HG02759 (cell line): ENCODE measurements around the gene NRAS.
"Not testable (repeated sequence)": the region's sequence is repeated elsewhere in the genome, so short reads cannot be mapped to it uniquely, and the experiment has no call there.

Experiments
- ATAC-seq: cut with Tn5 transposase; IDR thresholded peaks from one replicate; pipeline ENCODE4 v1.9.1; 2021; ENCODE audit warnings: mild to moderate bottlenecking, moderate library complexity; ENCODE audit not compliant: unreplicated experiment

Gene NRAS

DNA sequence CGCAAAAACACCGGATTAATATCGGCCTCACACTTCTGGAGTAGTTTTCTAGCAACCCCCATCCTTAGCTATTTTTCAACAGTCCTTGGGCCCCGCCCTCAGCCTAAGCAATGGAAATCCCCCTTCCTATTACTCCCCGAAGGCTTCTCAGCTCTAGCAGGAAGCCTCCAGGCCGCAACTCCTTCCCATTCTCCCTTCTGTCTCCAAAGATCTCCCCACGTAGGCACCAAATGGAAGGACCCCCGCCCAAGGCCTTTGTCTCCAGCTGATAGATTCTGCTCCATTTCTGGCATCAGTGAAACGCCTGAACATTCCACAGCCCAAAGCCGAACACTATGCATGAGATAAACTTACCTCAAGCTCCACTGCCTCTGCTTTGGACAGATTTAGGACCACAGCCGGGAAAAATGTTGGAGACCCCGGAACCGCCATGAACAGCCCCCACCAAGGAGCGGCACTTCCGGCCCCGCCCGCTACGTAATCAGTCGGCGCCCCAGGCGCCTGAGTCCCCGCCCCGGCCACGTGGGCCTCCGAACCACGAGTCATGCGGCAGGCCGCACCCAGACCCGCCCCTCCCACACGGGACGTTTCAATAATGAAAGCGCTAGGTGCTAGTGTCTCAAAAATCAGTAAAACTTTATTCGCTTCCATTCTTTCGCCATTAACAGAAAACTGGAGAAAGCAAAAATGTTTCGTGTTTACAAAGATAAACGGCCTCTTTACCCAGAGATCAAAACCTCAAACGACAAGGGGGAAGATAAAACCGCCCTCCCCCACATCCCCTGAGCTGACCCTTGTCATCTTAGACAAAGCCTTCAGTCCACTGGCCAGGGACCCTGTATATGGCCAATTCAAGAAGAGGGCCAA is at the start of gene NRAS:
NRAS (minus strand) TSS at position 468 of the 867 bp plus-strand sequence. CDS start 611 bp downstream, outside the sequence.
- peak; percentile 97 for ATAC-seq

DNA sequence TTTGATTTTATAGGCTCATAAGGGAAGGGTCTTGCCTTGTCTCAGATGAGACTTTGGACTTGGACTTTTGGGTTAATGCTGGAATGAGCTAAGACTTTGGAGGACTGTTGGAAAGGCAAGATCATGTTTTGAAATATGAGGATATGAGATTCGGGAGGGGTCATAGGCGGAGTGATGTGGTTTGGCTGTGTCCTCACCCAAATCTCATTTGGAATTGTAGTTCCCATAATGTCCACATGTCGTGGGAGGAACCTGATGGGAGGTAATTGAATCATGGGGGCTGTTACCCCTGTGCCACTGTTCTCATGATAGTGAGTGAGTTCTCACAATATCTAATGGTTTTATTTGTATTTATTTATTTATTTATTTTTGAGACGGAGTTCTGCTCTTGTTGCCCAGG is 48.1 kb upstream of the NRAS start:
- no peak for ATAC-seq

DNA sequence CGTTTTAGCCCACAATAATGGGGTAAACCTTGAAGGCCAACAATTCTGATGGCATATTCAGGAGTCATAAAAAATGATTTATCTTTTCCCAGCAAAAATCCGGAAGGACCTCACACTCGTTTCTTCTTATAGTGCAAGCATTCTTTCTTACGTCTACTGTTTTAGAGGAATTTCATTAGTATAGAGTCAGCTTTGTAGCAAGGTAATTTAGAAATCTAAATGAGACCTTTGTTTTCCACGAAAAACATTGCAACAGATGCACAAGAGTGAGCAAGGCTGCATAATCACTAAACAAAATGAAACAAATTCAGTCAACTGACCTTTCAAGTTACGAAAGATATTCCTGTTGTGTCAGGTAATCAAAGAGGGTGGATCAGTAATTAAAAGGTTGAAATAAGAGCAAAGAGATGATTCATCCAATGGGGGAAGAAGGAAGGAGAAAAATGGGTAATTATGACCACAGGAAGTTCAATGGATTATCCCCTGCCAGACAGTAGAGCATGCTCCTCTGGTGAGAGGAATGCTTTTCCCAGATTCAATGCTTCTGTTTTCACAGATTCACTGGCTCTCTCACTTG is 41.8 kb upstream of the NRAS start:
- no peak for ATAC-seq

DNA sequence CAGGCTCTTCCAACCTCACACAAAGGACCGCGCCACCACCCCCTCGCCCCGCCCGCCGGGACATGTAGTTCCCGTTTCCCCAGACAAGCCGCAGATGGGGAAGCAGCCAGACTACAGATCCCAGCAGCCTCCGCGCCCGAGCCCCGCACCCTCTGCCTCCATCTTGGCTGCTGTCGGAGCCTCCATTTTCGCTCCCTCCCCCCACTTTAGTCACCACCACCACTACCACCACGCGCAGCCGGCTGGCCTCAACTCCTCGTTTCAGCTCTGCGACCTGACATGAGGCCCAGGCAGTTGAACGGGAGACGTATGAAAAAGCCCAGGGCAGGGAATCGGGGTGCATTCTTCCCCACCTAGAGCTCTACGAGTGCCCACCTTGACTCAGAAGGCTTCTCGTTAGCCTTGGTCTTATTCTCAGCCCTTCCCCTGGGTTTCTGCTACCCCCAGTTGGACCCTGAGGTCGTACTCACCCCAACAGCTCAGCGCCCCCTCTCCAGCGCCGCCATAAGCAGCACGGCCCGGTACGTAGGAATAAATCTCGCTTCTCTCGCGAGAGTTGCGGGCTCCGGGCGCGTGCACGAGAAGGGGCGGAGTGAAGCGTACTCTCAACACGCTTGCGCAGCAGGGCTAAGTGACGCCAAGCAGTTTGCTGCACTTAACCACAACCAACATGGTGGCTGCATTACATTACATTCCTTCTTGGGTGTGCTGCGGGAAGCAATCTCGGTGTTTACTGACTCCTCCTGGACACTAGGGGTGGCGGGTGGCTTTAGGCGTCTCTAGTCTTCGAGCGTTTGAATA is 41.1 kb upstream of the NRAS start, which contains the start of gene CSDE1:
CSDE1 (minus strand) TSS at position 530 of the 801 bp plus-strand sequence. CDS start 18,094 bp downstream, outside the sequence.
- peak; percentile 84 for ATAC-seq

DNA sequence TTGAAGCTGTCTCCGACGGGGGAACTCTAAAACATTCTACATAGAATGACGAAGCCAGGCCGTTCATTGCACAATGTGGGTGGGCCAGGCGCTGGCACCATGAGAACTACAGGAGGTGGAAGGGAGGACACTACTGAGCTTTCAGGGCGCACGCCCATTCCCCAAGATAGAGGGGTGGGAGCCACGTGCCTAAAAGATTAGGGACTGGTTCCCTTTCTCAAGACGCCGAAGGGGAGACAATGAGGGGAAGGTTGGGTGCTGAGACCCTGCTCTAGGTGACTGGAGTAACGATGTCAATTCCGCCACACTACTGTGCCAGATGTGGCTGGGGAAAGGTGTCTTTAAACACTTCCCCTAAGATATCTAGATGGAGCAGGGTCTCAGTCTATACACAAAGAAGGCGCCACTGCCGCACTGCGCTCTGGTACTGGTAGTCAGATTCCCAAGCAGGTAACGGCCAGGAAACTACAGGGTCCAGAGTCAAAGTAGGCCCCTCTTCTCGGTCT is 40.4 kb upstream of the NRAS start:
- no peak for ATAC-seq

DNA sequence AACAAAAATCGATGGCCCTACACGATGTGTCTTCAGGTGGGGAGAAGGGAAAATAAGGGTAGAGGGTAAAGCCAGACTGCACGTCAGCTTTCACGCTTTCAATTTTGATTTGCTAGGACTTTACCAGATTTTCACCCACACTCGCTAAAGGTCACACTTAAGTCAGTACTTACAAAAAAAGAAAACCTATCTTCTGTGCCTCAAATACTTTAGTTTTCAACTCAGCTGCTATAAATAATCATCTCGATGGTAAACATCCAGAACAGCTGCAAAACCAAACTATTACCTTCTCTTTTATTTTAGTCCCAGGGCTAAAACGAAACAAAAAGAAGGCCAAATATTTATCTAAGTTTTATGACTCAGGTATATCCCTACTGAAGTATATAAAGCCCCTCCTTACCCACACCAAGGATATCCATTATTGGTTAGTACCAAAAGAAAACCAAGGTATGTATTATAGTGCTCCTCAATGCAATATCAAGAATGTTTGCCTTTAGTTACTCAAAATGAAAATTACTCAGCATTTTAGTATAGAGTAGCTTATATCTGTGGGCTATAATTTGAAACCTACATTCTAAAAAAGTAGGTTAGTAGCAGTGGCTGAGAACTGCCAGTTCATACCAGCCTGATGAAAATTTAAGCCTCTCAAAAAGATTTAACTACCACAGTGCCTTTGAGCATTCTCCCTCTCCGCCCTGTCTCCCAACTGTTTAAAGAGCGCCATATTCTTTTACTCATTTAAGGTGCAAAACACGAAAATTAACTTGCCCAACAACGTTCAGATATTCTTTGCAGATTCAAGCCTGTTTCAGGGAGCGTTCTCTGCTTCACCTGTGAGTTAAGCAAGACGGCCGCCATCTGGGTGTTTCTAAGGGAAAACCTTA is 39.7 kb upstream of the NRAS start:
- peak; percentile 38 for ATAC-seq

DNA sequence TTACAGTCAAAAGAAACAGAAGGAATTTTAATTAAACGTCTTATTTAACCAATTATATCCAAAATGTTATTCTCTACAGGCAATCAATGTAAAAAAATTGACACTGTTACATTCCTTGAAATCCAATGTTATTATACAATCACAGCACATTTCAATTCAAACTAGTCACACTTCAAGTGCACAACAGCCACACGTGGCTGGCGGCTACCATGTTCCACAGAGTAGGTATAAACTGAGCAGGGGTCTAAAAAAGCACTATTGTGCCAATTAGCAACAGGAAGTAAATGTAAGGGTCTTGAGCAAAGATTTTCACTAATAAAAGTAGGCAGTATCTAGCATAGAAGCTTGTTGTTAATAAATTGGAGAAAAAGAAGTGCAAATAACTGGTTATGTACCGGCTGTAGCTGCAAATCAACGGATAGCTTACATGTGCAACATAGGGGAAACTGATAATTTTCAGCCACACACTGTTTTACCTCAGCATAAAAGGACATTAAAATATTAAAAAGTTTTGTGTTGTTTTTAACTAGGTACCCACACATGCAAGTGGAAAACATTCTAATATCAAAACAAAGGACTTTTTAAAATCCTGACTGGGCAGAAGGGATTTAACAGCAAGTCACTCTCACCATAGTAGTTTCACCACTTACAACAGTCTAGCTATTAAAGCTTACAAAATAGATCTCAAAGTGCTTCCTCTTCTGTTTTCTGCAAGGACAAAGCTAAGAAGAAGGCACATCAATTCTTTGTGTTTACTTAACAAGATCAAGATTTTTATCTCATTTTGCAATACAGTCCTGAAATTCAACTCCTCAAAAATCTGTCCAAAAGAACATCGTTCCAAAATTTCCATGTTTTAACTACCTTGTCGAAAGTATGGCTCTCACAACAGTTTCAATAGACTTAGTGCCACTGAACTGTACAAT is 38.7 kb upstream of the NRAS start:
- ATAC-seq: no peak

DNA sequence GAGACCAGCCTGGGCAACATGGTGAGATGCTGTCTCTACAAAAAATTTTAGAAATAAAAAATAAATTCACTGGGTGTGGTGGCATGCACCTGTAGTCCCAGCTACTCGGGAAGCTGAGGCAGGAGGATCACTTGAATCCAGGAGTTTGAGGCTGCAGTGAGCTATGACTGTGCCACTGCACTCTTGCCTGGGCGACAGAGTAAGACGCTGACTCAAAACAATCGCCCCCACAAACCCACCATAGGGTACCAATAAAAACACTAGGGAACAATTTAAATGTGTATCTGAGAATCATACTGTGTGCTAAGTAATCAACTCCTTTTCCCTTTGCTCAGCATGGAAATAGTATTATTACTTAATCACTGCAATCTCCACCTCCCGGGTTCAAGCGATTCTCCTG is 37.1 kb upstream of the NRAS start:
- not testable (repeated sequence) for ATAC-seq

DNA sequence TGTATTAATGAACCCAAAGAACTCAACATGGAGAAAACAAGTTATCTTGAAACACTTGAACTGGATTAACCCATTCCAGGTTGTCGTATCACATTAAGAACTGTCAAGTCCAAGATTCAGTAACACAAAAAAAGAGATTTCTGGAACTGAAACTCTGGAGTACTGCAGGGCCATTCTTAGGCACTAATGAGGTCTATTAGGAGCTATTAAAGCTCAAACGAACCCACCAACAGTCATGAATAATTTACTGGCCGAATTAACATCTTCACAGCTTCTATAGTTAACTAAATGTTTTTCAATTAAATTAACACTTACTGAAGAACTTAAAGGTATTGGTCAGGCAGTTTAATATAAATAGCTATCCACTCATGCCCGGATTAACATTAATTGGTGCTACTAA is 36.6 kb upstream of the NRAS start:
- ATAC-seq: no peak

DNA sequence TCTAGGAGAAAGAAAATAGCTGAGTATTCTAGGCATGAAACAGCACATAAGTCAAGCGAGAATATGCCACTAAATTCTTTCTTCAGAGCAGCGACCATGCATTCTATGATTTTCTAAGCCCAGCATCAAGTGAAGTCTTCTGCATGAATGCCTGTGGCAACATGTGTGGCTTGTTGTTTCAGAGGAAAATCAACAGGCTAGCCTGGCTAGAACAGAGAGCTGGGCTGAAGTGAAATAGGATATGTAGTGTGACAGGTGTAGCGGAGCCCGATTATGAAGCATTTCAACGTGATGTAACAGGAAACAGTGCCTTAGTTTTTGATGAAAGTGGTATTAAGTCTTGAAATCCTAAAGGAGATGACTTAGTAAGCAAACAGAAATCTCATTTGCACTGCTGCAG is 34.2 kb upstream of the NRAS start:
- ATAC-seq: no peak

DNA sequence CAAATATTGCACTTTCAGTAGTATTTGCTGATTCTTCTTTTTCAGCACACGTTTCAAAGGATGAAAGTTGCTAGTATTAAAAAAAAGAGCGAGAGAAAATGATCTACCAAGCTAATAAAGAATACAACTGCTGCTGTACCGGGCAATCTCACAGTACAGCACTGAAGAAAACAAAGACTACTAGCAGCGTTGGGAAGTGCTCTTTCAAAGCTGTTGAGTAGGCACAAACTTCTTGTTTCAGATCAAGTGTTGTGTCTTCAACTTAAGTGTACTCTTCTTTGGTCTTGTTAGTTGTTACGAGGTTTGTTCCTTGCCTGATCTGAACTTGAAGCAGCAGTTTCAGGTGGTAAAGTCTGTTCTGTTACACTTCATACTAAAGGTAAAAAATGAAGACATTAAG is 33.3 kb upstream of the NRAS start:
- ATAC-seq: no peak

DNA sequence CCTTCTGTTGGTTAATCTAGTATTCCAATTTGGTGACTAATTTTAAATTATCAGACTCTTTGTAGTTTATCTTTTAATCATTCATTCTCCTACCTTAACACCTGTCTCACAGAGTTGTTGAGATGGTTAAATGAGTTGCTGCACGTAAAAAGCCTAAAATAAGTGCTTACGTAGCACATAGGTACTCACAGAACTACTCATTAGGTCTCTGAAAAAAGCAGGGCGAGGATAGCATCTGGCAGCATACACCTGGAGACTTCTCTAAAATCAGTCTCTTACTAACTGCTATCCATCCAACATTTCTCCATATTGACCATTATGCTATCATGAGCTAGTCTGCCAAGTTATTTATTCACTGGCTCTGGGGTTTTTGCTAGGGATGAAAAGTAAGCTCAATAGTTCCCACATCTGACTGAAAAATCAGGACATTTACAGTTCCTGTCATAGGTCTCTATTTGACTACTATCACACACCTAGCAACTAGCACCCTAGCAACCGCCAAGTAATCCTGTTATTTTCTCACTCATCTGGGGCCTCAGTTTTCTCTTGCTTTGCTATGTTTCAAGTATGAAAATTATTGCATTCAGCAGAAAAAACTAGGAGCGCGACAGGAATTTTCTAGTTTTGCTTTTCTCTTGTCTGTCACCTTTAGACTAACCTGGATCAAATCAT is 30.0 kb upstream of the NRAS start:
- peak; percentile 49 for ATAC-seq

DNA sequence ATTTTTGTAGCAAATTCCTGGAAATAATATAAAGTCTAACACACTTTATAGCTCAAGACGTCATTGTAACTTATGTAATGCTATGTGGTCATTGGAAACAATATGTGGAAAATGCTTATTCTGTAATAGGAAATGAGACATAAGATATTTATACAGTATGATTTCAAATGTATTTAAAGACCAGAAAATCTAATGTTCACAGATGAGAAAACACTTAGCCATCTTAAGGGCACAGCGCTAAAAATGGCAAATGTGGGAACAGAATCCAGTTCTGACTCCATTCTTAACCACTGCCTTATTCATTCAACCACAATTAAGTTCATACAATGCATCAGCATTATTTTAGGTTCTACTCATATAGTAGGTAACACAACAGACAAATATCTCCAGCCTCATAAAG is 28.7 kb upstream of the NRAS start:
- no peak for ATAC-seq

DNA sequence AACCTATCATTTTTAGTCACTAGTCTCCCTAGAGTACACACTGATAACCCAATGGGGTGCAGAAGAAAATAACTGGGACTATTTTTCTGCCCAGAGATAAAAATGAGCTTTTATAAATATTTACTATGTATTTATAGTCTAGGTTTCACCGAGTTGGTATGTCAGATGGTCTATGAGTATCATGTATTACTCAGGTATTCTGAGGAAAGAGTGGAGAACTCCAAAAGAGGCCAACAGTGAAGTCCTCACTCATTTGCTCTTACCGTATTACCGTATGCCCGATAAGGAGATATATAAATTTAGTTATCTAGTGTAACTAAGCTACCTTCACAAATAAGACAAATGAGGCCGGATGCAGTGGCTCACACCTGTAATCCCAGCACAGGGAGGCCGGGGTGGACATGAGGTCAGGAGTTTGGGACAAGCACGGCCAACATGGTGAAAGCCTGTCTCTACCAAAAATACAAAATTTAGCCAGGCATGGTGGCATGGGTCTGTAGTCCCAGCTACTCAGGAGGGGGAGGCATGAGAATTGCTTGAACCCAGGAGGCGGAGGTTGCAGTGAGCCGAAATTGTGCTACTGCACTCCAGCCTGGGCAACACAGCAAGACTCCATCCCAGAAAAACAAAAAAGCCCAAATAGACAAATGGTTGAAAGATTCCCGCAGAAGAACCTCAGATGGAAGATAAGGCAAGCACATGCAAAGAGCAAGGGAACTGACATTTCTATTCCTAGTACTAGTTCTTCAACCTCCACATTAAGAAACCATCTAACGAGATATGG is 25.6 kb upstream of the NRAS start:
- ATAC-seq: no peak

DNA sequence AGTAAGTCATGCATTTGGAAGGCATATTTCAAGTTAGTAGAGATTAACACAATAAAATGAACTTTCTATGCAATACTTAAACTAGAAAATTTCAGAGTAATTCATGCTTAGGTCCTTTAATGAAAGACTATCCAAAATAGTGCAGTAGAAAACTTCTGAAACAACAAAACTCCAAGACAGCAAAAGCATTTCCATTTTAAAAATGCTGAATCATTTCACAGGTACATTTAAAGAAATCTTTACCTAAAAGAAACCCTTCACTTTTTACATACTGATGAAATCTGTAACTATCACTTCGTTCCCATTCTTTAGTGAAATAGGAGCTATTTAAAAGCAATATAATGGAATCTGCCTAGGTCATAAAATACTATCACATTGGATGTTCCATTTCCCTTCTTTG is 23.8 kb upstream of the NRAS start:
- ATAC-seq: no peak

DNA sequence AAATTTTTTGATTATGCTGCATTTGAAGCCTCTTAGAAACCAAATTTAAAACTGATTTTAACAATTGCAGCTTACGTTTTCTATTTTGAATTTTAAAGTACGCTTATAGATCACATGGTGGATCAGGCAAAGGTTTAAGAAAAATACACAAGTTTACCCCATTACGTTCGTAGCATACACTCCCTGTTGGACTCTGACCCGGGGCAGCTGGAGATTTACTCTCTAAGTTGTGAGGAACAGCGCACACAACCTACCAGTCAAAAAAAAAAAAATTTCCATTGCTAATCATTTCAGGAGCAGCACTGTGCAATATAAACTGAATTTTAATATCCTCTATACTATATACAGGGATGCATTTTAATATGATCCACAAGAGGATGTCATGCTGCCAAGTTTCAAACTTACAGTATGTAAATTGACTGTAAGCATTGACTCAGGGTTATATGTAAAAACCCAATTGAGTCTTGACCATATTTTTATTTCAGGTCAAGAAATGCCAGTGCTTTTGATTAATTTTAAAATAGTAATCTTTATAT is 20.8 kb upstream of the NRAS start:
- no peak for ATAC-seq

DNA sequence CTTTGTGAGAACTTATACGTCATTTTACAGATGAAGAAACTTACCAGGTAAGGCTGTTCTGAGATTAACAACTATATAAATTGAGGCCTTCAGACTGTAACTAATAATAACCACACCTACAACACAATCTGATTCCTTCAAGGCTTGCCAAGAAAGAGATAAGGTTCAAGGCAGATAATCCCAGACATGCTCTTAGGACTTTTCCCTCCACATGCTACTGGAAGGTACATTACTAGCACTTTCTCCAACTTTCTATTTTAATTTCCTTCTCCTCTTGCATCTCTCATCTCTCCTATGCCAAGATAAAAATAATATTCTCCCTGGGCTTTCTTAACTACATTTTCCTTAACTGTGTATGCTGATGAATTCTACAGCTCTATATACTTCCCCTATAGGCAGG is 18.9 kb upstream of the NRAS start:
- ATAC-seq: no peak

DNA sequence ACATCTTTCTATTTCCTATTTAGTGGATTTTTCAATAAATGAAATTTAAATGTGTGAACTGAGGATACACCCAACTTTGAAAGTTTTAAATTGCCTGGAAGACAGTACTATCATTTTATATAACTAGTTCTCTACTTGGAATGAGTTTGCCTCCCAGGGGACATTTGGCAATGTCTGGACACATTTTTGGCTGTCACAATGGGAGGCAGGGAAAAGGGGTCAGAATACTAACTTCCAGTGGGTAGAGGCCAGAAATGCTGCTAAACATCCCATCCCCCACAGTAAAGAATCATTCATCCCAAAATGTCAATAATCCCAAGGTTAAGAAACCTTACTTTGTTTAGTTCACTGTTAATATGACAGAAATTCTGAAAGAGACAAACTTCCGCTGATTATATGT is 13.2 kb upstream of the NRAS start:
- no peak for ATAC-seq
